ENCODE measurements around the gene NFIX. TPM values are rescaled to one million over a fixed set of nuclear protein-coding genes. Genes with fewer than 3 reads are reported as not detected.

The NFIX gene
- total and polyA plus RNA-seq, 2 experiments from 2014 or later, result not detected

- no peak for TF ChIP-seq CTCF (IDR thresholded peaks at IDR 0.05; ENCODE audit: low read depth, low read length)
- H3K36me3 ChIP-seq, result no peaks in the 10 kb centered on the region
- H3K27me3 ChIP-seq, result peaks cover 100% of the 10 kb centered on the region
- no peak overlapping the region for H3K4me3 ChIP-seq
- no peaks in the 10 kb centered on the region for H3K9me3 ChIP-seq (ENCODE audit: low read depth)
- no peaks in the 10 kb centered on the region for H3K4me1 ChIP-seq (ENCODE audit: low read depth)
- DNase-seq (ENCODE audit: low read depth in 1 of 2, low spot score in 1 of 2), result no peak
- no peak overlapping the region for H3K27ac ChIP-seq
These were observed 6.4 kb downstream of the NFIX start for GRCh38 chr19:13001502-13002165.

- DNase-seq (ENCODE audit: low read depth in 1 of 2, low spot score in 1 of 2), result peak in 1 of 2 donors; percentile 78
- no peak for TF ChIP-seq CTCF (IDR thresholded peaks at IDR 0.05; ENCODE audit: low read depth, low read length)
- Histone ChIP-seq H3K27ac (no peak overlapping the region), H3K36me3 (no peaks in the 10 kb centered on the region), H3K27me3 (peaks cover 100% of the 10 kb centered on the region), H3K9me3 (ENCODE audit: low read depth) (no peaks in the 10 kb centered on the region), H3K4me1 (ENCODE audit: low read depth) (no peaks in the 10 kb centered on the region), H3K4me3 (no peak overlapping the region)
These were observed 7.1 kb downstream of the NFIX start for GRCh38 chr19:13002166-13002898.

GRCh38 chr19:13003081-13003480 is 7.8 kb downstream of the NFIX start:
- Histone ChIP-seq H3K4me3 (no peak overlapping the region), H3K27ac (no peak overlapping the region), H3K36me3 (no peaks in the 10 kb centered on the region), H3K27me3 (peaks cover 100% of the 10 kb centered on the region), H3K4me1 (ENCODE audit: low read depth) (no peaks in the 10 kb centered on the region), H3K9me3 (ENCODE audit: low read depth) (no peaks in the 10 kb centered on the region)
- no peak for DNase-seq (ENCODE audit: low read depth in 1 of 2, low spot score in 1 of 2)
- TF ChIP-seq CTCF (IDR thresholded peaks at IDR 0.05; ENCODE audit: low read depth, low read length), result no peak

- no peak for TF ChIP-seq CTCF (IDR thresholded peaks at IDR 0.05; ENCODE audit: low read depth, low read length)
- Histone ChIP-seq H3K27me3 (peaks cover 100% of the 10 kb centered on the region), H3K4me1 (ENCODE audit: low read depth) (no peaks in the 10 kb centered on the region)
These were observed 9.0 kb downstream of the NFIX start for GRCh38 chr19:13004273-13004672.

GRCh38 chr19:13005253-13005652 is 10.0 kb downstream of the NFIX start:
- no peak overlapping the region for H3K4me3 ChIP-seq
- H3K36me3 ChIP-seq, result no peaks in the 10 kb centered on the region
- no peak for DNase-seq (ENCODE audit: low read depth in 1 of 2, low spot score in 1 of 2)
- no peak overlapping the region for H3K27ac ChIP-seq
- no peaks in the 10 kb centered on the region for H3K4me1 ChIP-seq (ENCODE audit: low read depth)
- no peak for TF ChIP-seq CTCF (IDR thresholded peaks at IDR 0.05; ENCODE audit: low read depth, low read length)
- H3K9me3 ChIP-seq (ENCODE audit: low read depth), result no peaks in the 10 kb centered on the region
- H3K27me3 ChIP-seq, result peaks cover 100% of the 10 kb centered on the region

More at GRCh38 chr19:13004273-13004672, 9.0 kb downstream of the NFIX start:
- DNase-seq (ENCODE audit: low read depth in 1 of 2, low spot score in 1 of 2), result no peak
- no peak overlapping the region for H3K27ac ChIP-seq
- H3K36me3 ChIP-seq, result no peaks in the 10 kb centered on the region
- H3K9me3 ChIP-seq (ENCODE audit: low read depth), result no peaks in the 10 kb centered on the region
- no peak overlapping the region for H3K4me3 ChIP-seq

All from cardiac muscle cell (in vitro differentiated cells and primary cell).